Loucy (cell line): ENCODE results near the gene ARL5C.

Source experiments
- EZH2phosphoT487 ChIP-seq: fragments of 200-600 bp; IDR thresholded peaks from 2 replicates; pipeline ENCODE4 v1.6.1; 2018; ENCODE audit warnings: antibody characterized with exemption, mild to moderate bottlenecking, moderate library complexity, borderline replicate concordance
- TF ChIP-seq, protein P1 (sequence below): fragments of 200-600 bp; sonication (generic); conservative IDR thresholded peaks from 2 replicates; pipeline ENCODE4 v1.5.1; 2014; ENCODE audit warnings: mild to moderate bottlenecking, antibody characterized with exemption, low read length

DNA sequence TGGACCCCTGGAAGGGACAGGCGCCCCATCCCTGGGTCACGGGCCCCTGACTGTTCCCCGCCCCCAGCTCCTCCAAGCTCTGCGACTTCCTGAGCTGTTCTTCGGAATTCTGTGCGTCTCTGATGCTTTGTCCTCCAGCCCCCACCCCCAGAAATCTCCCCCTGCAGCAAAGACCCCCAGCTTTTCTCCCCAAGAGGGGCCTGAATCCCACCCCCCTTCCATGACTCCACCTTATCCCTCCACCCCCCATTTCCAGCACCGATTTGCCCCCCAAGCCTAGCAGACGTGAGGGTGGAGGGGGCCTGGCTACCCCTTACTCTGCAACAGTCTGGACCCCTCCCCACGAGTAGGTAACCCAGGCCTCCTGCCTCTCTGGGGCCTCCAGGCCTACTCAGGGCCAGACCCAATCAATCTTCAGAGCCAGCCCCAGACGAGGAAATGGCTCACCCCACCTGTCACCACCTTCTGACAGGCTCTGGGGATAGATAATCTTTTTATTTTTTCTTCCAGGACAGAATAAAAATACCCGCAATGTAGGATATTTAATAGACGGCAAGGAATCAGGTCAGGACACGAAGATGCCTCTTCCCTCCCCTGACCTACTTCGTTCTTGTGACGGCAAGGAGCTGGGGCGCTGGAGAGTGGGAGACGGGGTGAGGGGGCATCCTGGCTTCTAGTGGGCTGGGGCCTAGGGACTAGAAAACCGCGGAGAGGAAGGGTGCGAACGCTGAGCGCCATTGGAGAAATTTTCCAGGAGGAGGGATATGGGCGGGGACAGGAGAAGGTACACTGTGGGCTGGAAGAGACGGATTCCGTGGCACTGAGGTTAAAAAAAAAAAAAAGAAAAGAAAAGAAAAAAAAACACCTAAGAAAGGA, 13.8 kb downstream of the ARL5C start:
- TF ChIP-seq, protein P1, sequence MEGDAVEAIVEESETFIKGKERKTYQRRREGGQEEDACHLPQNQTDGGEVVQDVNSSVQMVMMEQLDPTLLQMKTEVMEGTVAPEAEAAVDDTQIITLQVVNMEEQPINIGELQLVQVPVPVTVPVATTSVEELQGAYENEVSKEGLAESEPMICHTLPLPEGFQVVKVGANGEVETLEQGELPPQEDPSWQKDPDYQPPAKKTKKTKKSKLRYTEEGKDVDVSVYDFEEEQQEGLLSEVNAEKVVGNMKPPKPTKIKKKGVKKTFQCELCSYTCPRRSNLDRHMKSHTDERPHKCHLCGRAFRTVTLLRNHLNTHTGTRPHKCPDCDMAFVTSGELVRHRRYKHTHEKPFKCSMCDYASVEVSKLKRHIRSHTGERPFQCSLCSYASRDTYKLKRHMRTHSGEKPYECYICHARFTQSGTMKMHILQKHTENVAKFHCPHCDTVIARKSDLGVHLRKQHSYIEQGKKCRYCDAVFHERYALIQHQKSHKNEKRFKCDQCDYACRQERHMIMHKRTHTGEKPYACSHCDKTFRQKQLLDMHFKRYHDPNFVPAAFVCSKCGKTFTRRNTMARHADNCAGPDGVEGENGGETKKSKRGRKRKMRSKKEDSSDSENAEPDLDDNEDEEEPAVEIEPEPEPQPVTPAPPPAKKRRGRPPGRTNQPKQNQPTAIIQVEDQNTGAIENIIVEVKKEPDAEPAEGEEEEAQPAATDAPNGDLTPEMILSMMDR: no peak
- no peak for TF ChIP-seq EZH2phosphoT487
